Measurements from ENCODE around the gene PHF13. TPM values are rescaled to one million over a fixed set of nuclear protein-coding genes. Genes with fewer than 3 reads are reported as not detected.

Gene PHF13
- total RNA-seq, 3 donors from 2014 or later: 10.9 to 18.3 (median 14.4) TPM

GRCh38 chr1:6614929-6615785 is 1.6 kb downstream of the PHF13 start:
- H3K27me3 ChIP-seq: no peaks in the 10 kb centered on the region
- intact Hi-C loops (cut with DNase I; ENCODE audit: low total_unique reads): no loop called here
- H3K4me3 ChIP-seq: peak overlapping the region; percentile 96 to 100 (median 99)
- peak overlapping the region; percentile 98 to 99 for H3K27ac ChIP-seq
- DNase-seq (ENCODE audit: low spot score in 2 of 2): no peak
- no peaks in the 10 kb centered on the region for H3K36me3 ChIP-seq
- peaks cover 0 to 7% of the 10 kb centered on the region in 2 donors for H3K4me1 ChIP-seq
- H3K9me3 ChIP-seq: no peaks in the 10 kb centered on the region
- TF ChIP-seq CTCF (IDR thresholded peaks at IDR 0.05) (no peak), POLR2AphosphoS5 (IDR thresholded peaks at IDR 0.05) (no peak), POLR2A (IDR thresholded peaks at IDR 0.05) (no peak)

DNA sequence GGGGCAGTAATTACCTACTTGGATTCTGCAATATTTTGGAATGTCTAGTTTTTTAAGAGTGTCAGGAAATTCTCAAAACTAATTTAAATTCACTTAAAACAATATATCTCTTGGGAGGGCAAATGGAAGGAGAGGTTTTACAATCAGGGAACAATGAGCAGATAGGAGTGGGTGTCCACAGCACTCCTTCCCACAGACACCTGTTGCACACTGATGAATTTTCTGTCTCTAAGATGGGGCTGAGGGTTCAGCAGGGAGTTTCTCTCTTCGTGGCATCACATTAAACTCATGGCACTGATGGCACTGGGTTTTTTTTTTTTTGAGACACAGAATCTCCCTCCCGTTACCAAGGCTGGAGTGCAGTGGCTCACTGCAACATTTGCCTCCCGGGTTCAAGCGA is 5.5 kb downstream of the PHF13 start:
- Histone ChIP-seq H3K27me3 (no peaks in the 10 kb centered on the region), H3K4me1 (peaks cover 5 to 17% of the 10 kb centered on the region in 2 donors), H3K36me3 (no peaks in the 10 kb centered on the region), H3K4me3 (no peak overlapping the region), H3K9me3 (no peaks in the 10 kb centered on the region), H3K27ac (no peak overlapping the region)
- DNase-seq (ENCODE audit: low spot score in 2 of 2): no peak
- intact Hi-C loops (cut with DNase I; ENCODE audit: low total_unique reads): no loop called here
- TF ChIP-seq POLR2A (IDR thresholded peaks at IDR 0.05) (no peak), CTCF (IDR thresholded peaks at IDR 0.05) (no peak), POLR2AphosphoS5 (IDR thresholded peaks at IDR 0.05) (no peak)

GRCh38 chr1:6621429-6622391 is 8.2 kb downstream of the PHF13 start:
- H3K36me3 ChIP-seq: no peaks in the 10 kb centered on the region

DNA sequence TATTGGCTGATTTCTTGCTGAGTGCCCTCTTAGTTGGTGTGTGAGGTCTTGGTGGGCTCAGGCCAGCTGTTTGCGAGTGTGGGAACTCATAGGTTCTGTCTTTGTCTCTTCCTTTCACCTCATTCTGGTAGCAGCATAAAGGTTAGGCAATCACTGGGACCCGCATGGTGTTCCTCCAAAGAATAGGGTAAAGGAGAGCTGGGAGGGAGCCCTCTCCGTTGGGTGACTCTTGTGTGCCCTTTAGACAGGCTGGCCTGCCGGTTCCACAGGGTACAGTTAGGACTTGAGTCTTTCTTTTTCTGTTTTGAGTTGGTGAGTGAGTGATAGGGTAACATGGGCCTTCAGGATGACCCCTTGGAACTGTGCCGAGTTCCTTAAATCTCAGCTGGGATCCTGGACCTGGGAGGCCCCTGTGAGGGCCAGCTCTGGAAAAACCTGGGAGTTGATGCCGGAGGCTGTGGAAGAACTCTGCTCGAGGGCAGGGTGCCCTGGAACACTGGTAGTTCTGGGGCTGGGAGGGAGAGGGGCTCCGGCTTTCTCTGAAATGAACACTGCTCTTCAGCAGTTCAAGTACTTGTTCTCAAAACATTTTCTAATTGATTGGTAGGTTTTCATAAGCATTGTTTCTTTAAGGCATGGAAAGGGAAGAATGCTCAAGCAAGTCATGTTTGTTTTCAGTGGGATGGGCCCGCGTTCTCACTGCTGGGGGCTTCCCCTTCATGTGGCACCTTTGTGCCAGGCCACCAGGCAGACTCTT is 9.0 kb downstream of the PHF13 start:
- TF ChIP-seq POLR2AphosphoS5 (IDR thresholded peaks at IDR 0.05) (no peak), CTCF (IDR thresholded peaks at IDR 0.05) (no peak), POLR2A (IDR thresholded peaks at IDR 0.05) (no peak)
- intact Hi-C loops (cut with DNase I; ENCODE audit: low total_unique reads): loop anchor here (10.0 kb wide), 1 partner anchor 68 kb away; the partner anchor contains the start of genes NOL9 and TAS1R1
- H3K4me1 ChIP-seq: peaks cover 5 to 26% of the 10 kb centered on the region in 2 donors
- H3K9me3 ChIP-seq: no peaks in the 10 kb centered on the region
- no peak for DNase-seq (ENCODE audit: low spot score in 2 of 2)
- no peaks in the 10 kb centered on the region for H3K36me3 ChIP-seq
- peak overlapping the region; percentile 92 to 95 for H3K27ac ChIP-seq
- peak overlapping the region in 1 of 3 donors; percentile 44 for H3K4me3 ChIP-seq
- H3K27me3 ChIP-seq: no peaks in the 10 kb centered on the region

More at GRCh38 chr1:6621429-6622391, 8.2 kb downstream of the PHF13 start:
- DNase-seq (ENCODE audit: low spot score in 2 of 2): no peak
- Histone ChIP-seq H3K4me1 (peaks cover 5 to 26% of the 10 kb centered on the region in 2 donors), H3K27me3 (no peaks in the 10 kb centered on the region), H3K4me3 (peak overlapping the region in 1 of 3 donors; percentile 44), H3K9me3 (no peaks in the 10 kb centered on the region), H3K27ac (peak overlapping the region; percentile 92 to 95)
- TF ChIP-seq POLR2A (IDR thresholded peaks at IDR 0.05) (no peak), POLR2AphosphoS5 (IDR thresholded peaks at IDR 0.05) (no peak), CTCF (IDR thresholded peaks at IDR 0.05) (no peak)
- intact Hi-C loops (cut with DNase I; ENCODE audit: low total_unique reads): loop anchor here (10.0 kb wide), 1 partner anchor 67 kb away; the partner anchor contains the start of genes NOL9 and TAS1R1

Data from breast epithelium (tissue), 4 donors.